Panc1 (cell line): Measurements from ENCODE around the gene GRAMD2A. TPM values are rescaled to one million over a fixed set of nuclear protein-coding genes. Genes with fewer than 3 reads are reported as not detected.

ENCODE experiments used
- ATAC-seq: fragments of 200-7000 bp; cut with Tn5 transposase; 2 replicates; pipeline ENCODE4 v1.9.1; 2020; ENCODE audit warnings: mild to moderate bottlenecking, moderate library complexity
- BruUV-seq: library from RNA; stranded (reverse); fragments of 400-500 nt; replicated peaks from 2 replicates; lab custom pipeline; 2021; lab: Mats Ljungman, UMichigan
- CTCF ChIA-PET: fragments of 300-600 bp; sonication (Branson Sonifier 250); formaldehyde crosslinking; loops from one replicate; lab custom pipeline; 2022; ENCODE audit warnings: antibody characterized with exemption; lab: Charles Lee
- POLR2A ChIA-PET: fragments of 300-600 bp; sonication (Branson Sonifier 250); formaldehyde crosslinking; loops from one replicate; lab custom pipeline; 2022; ENCODE audit warnings: antibody characterized with exemption; lab: Charles Lee
- DNase-seq: peaks from one replicate; pipeline ENCODE4 v3.0.0-alpha.2; 2010; ENCODE audit warnings: low read depth, low spot score
- H3K27ac ChIP-seq: 2 replicates; pipeline ENCODE4 v1.5.1; 2011; ENCODE audit warnings: mild to moderate bottlenecking, low read length, inconsistent platforms
- H3K27me3 ChIP-seq: fragments of 200-500 bp; sonication (Bioruptor generic); 2 replicates; pipeline ENCODE4 v1.6.0; 2014; ENCODE audit warnings: low read length, inconsistent platforms; ENCODE audit not compliant: control insufficient read depth, insufficient read depth
- H3K36me3 ChIP-seq: fragments of 200-500 bp; sonication (Bioruptor generic); 2 replicates; pipeline ENCODE4 v1.5.1; 2014; ENCODE audit warnings: inconsistent platforms, mild to moderate bottlenecking, low read length, moderate library complexity; ENCODE audit not compliant: control insufficient read depth, insufficient read depth
- H3K4me1 ChIP-seq: 2 replicates; pipeline ENCODE4 v1.5.1; 2011; ENCODE audit warnings: inconsistent platforms, mild to moderate bottlenecking, low read length, moderate library complexity; ENCODE audit not compliant: control insufficient read depth, insufficient read depth
- H3K4me3 ChIP-seq, 2 experiments: 2 replicates each; pipeline ENCODE4 v1.5.1; 2011 to 2012; ENCODE audit warnings: low read depth in 2 of 2, low read length in 2 of 2, mild to moderate bottlenecking in 2 of 2, inconsistent platforms in 1 of 2, moderate library complexity in 1 of 2
- H3K9me3 ChIP-seq: fragments of 200-500 bp; sonication (Bioruptor generic); 2 replicates; pipeline ENCODE4 v1.5.1; 2014; ENCODE audit warnings: low read depth, mild to moderate bottlenecking, inconsistent platforms, low read length, moderate library complexity; ENCODE audit not compliant: control insufficient read depth, insufficient read depth
- CTCF ChIP-seq: fragments of 450-650 bp; IDR thresholded peaks from 2 replicates; pipeline ENCODE4 v1.5.1; 2017; ENCODE audit warnings: mild to moderate bottlenecking
- POLR2AphosphoS5 ChIP-seq: IDR thresholded peaks from 2 replicates; pipeline ENCODE4 v1.6.1; 2012; ENCODE audit warnings: mild to moderate bottlenecking, low read depth, low read length, moderate library complexity
- REST ChIP-seq, 2 experiments: IDR thresholded peaks; 2 replicates each; pipeline ENCODE4 v1.6.1; 2011 to 2012; ENCODE audit warnings: low read depth in 2 of 2, control low read depth in 1 of 2, low read length in 1 of 2, mild to moderate bottlenecking in 1 of 2, moderate library complexity in 1 of 2; ENCODE audit not compliant: insufficient read depth in 1 of 2
- SIN3A ChIP-seq: IDR thresholded peaks from 2 replicates; pipeline ENCODE4 v1.6.1; 2012; ENCODE audit warnings: low read depth, mild to moderate bottlenecking, low read length, moderate library complexity, borderline replicate concordance; ENCODE audit not compliant: insufficient read depth
- TCF7L2 ChIP-seq: IDR thresholded peaks from 2 replicates; pipeline ENCODE4 v1.6.1; 2011; ENCODE audit warnings: mild to moderate bottlenecking, low read depth, low read length, inconsistent platforms
- in situ Hi-C: cut with HindIII; loops from 2 replicates; pipeline ENCODE4 v1.10.0; 2016; ENCODE audit warnings: low sequenced_read_pairs, low pct_unique_long_range_greater_than_20kb
- intact Hi-C: fragments of 100-400 bp; cut with micrococcal nuclease; formaldehyde crosslinking; loops from one replicate; pipeline ENCODE4 v1.10.0; 2022; ENCODE audit not compliant: unreplicated experiment
- total RNA-seq: library from RNA; stranded (reverse); gene quantifications from one replicate; pipeline ENCODE4 v1.2.1, GENCODE V29; 2021; ENCODE audit not compliant: unreplicated experiment

Gene GRAMD2A
- total RNA-seq, 1 experiment from 2014 or later, result 1.3 TPM

GRCh38 chr15:72217216-72217615 is 19.6 kb upstream of the GRAMD2A start:
- peaks cover 12% of the 10 kb centered on the region for H3K4me1 ChIP-seq
- POLR2A ChIA-PET, result no interaction called here
- H3K27ac ChIP-seq, result no peak overlapping the region
- H3K27me3 ChIP-seq, result no peaks in the 10 kb centered on the region
- DNase-seq (no peak), ATAC-seq (no peak)
- in situ Hi-C loops (no loop called here), intact Hi-C loops (no loop called here)
- no peak overlapping the region for H3K4me3 ChIP-seq
- no peaks in the 10 kb centered on the region for H3K9me3 ChIP-seq
- CTCF ChIA-PET, result no interaction called here
- no TSS peak for BruUV-seq
- H3K36me3 ChIP-seq, result peaks cover 62% of the 10 kb centered on the region
- TF ChIP-seq TCF7L2, result no peak
- TF ChIP-seq REST (IDR thresholded peaks at IDR 0.05; ENCODE audit: insufficient read depth in 1 of 2, low read depth in 2 of 2, low read length in 1 of 2), result no peak
- no peak for TF ChIP-seq POLR2AphosphoS5
- TF ChIP-seq SIN3A, result no peak
- no peak for TF ChIP-seq CTCF

- no peak for DNase-seq
- no peak for TF ChIP-seq POLR2AphosphoS5
- TF ChIP-seq SIN3A, result no peak
- no peak for TF ChIP-seq REST (IDR thresholded peaks at IDR 0.05; ENCODE audit: insufficient read depth in 1 of 2, low read depth in 2 of 2, low read length in 1 of 2)
- no peak for TF ChIP-seq TCF7L2
- no peak for TF ChIP-seq CTCF
- H3K27ac ChIP-seq, result no peak overlapping the region
- H3K4me3 ChIP-seq, result no peak overlapping the region
- ChIA-PET POLR2A (no interaction called here), CTCF (no interaction called here)
- H3K36me3 ChIP-seq, result peaks cover 67% of the 10 kb centered on the region
- ATAC-seq, result no peak
- 0 out of 2 replicates have a peak, but pooled peaks cover under 1% of the 10 kb centered on the region for H3K4me1 ChIP-seq
- no peaks in the 10 kb centered on the region for H3K27me3 ChIP-seq
- intact Hi-C loops (no loop called here), in situ Hi-C loops (no loop called here)
- BruUV-seq, result TSS peak; percentile 19
- no peaks in the 10 kb centered on the region for H3K9me3 ChIP-seq
Observed at GRCh38 chr15:72216079-72216478, 18.5 kb upstream of the GRAMD2A start.
